Keratinocyte (primary cell): ENCODE data around the gene TBCD. TPM values are rescaled to one million over a fixed set of nuclear protein-coding genes. Genes with fewer than 3 reads are reported as not detected.

Experiments used
- DNase-seq: peaks from one replicate; pipeline ENCODE4 v3.0.0-alpha.2; 2011; ENCODE audit warnings: low read depth, missing footprints, low spot score
- FAIRE-seq: peaks from 2 replicates; lab custom pipeline; 2011; peaks lifted over from hg19 to GRCh38; lab: Jason Lieb, UNC
- H2AFZ ChIP-seq: 2 replicates; pipeline ENCODE4 v1.6.0; 2012; ENCODE audit warnings: low read length, control low read depth, inconsistent platforms; ENCODE audit not compliant: control insufficient read depth
- H3K27ac ChIP-seq: 2 replicates; pipeline ENCODE4 v1.5.1; 2011; ENCODE audit warnings: low read length; ENCODE audit not compliant: control insufficient read depth, insufficient read depth
- H3K27me3 ChIP-seq: 3 replicates; pipeline ENCODE4 v1.6.0; 2011; ENCODE audit warnings: low read length; ENCODE audit not compliant: control insufficient read depth, insufficient read depth; ENCODE audit errors: extremely low read depth
- H3K36me3 ChIP-seq, 2 experiments: 2 replicates in 1 of 2; 3 replicates in 1 of 2; pipeline ENCODE4 v1.5.1; 2011; ENCODE audit warnings: low read length in 2 of 2, mild to moderate bottlenecking in 1 of 2; ENCODE audit not compliant: control insufficient read depth in 2 of 2, insufficient read depth in 2 of 2; ENCODE audit errors: extremely low read depth in 1 of 2
- H3K4me1 ChIP-seq: 3 replicates; pipeline ENCODE4 v1.5.1; 2011; ENCODE audit warnings: low read length; ENCODE audit not compliant: control insufficient read depth, insufficient read depth; ENCODE audit errors: extremely low read depth
- H3K4me2 ChIP-seq: 3 replicates; pipeline ENCODE4 v1.6.0; 2011; ENCODE audit warnings: low read depth, low read length; ENCODE audit not compliant: control insufficient read depth, insufficient read depth; ENCODE audit errors: extremely low read depth
- H3K4me3 ChIP-seq, 3 experiments: fragments of 200-600 bp in 1 of 3; sonication (generic) in 1 of 3; 2 replicates in 2 of 3; 3 replicates in 1 of 3; pipeline ENCODE4 v1.5.1; 2011 to 2016; ENCODE audit warnings: low read length in 3 of 3, mild to moderate bottlenecking in 3 of 3, control low read depth in 2 of 3, inconsistent platforms in 1 of 3, low read depth in 1 of 3, mixed read lengths in 1 of 3, mixed run types in 1 of 3, moderate library complexity in 1 of 3; ENCODE audit not compliant: control insufficient read depth in 2 of 3, insufficient read depth in 2 of 3; ENCODE audit errors: extremely low read depth in 1 of 3
- H3K79me2 ChIP-seq: 2 replicates; pipeline ENCODE4 v1.6.0; 2012; ENCODE audit warnings: low read length; ENCODE audit not compliant: control insufficient read depth, insufficient read depth
- H3K9ac ChIP-seq: 3 replicates; pipeline ENCODE4 v1.6.0; 2011; ENCODE audit warnings: low read length; ENCODE audit not compliant: control insufficient read depth, insufficient read depth; ENCODE audit errors: extremely low read depth
- H3K9me1 ChIP-seq: 3 replicates; pipeline ENCODE4 v1.6.0; 2011; ENCODE audit warnings: low read length; ENCODE audit not compliant: control insufficient read depth, insufficient read depth; ENCODE audit errors: extremely low read depth
- H3K9me3 ChIP-seq: 2 replicates; pipeline ENCODE4 v1.5.1; 2012; ENCODE audit warnings: low read depth, low read length; ENCODE audit not compliant: control insufficient read depth
- H4K20me1 ChIP-seq: 3 replicates; pipeline ENCODE4 v1.6.0; 2011; ENCODE audit warnings: low read length; ENCODE audit not compliant: control insufficient read depth, insufficient read depth; ENCODE audit errors: extremely low read depth
- CTCF ChIP-seq, 3 experiments: IDR thresholded peaks in 1 of 3; conservative IDR thresholded peaks in 1 of 3; optimal IDR thresholded peaks in 1 of 3; 2 replicates in 2 of 3; 3 replicates in 1 of 3; pipeline versions ENCODE3 to v1.5.1; 2011; ENCODE audit warnings: low read length in 3 of 3, mild to moderate bottlenecking in 3 of 3, moderate library complexity in 2 of 3, control low read depth in 1 of 3, inconsistent platforms in 1 of 3; ENCODE audit not compliant: insufficient read depth in 2 of 3; ENCODE audit errors: extremely low read depth in 1 of 3
- EZH2 ChIP-seq: IDR thresholded peaks from one replicate; pipeline ENCODE4 v1.6.1; 2012; ENCODE audit warnings: inconsistent platforms, mild to moderate bottlenecking, low read length, moderate library complexity
- dilution Hi-C: fragments of 300-500 bp; cut with MboI; formaldehyde crosslinking; loops from one replicate; pipeline ENCODE4 v1.7.0; 2020; ENCODE audit warnings: low sequenced_read_pairs; ENCODE audit not compliant: extremely low pct_ligation_motif_present
- polyA plus RNA-seq, 5 experiments: library from polyadenylated mRNA; depleted of rRNA in 3 of 5; stranded (reverse) in 3 of 5; stranded (forward) in 1 of 5; unstranded in 1 of 5; fragments of >200 nt; gene quantifications; 1 replicate in 1 of 5; 2 replicates in 3 of 5; 3 replicates in 1 of 5; pipeline versions ENCODE4 v1.2.1 to v1.2.3, GENCODE V29; 2011 to 2012; ENCODE audit warnings: missing spikeins in 2 of 5, low read depth in 1 of 5, low replicate concordance in 1 of 5

Gene TBCD
- polyA plus RNA-seq, 1 donor (not counting 4 experiments of a cell fraction or from before 2014, with no cell fraction given), result 36.2 TPM

GRCh38 chr17:82800885-82801284 lies 49.0 kb downstream of the TBCD start:
- Histone ChIP-seq H3K9me3 (no peaks in the 10 kb centered on the region), H3K4me3 (no peak overlapping the region), H4K20me1 (peaks cover 7% of the 10 kb centered on the region), H2AFZ (no peak overlapping the region), H3K9me1 (no peaks in the 10 kb centered on the region), H3K27ac (no peak overlapping the region), H3K4me2 (no peak overlapping the region), H3K79me2 (peaks cover 30% of the 10 kb centered on the region), H3K9ac (no peak overlapping the region), H3K36me3 (peaks cover 5 to 20% of the 10 kb centered on the region in 2 experiments), H3K27me3 (no peaks in the 10 kb centered on the region), H3K4me1 (no peaks in the 10 kb centered on the region)
- no peak for FAIRE-seq
- TF ChIP-seq CTCF (optimal IDR thresholded peaks at IDR 0.05 in 1 of 3, IDR thresholded peaks at IDR 0.05 in 1 of 3, conservative IDR thresholded peaks at IDR 0.05 in 1 of 3; ENCODE audit: extremely low read depth in 1 of 3, insufficient read depth in 2 of 3, low read length in 3 of 3) (no peak), EZH2 (no peak)
- DNase-seq, result no peak
- dilution Hi-C loops, result no loop called here

- no peak overlapping the region for H2AFZ ChIP-seq
- no peaks in the 10 kb centered on the region for H3K27me3 ChIP-seq
- H3K27ac ChIP-seq, result no peak overlapping the region
- no peak overlapping the region for H3K9ac ChIP-seq
- H3K4me2 ChIP-seq, result no peak overlapping the region
- no peaks in the 10 kb centered on the region for H3K9me3 ChIP-seq
- H3K79me2 ChIP-seq, result peaks cover 30% of the 10 kb centered on the region
- H3K4me3 ChIP-seq, result no peak overlapping the region
- TF ChIP-seq CTCF (optimal IDR thresholded peaks at IDR 0.05 in 1 of 3, IDR thresholded peaks at IDR 0.05 in 1 of 3, conservative IDR thresholded peaks at IDR 0.05 in 1 of 3; ENCODE audit: extremely low read depth in 1 of 3, insufficient read depth in 2 of 3, low read length in 3 of 3), result no peak
- TF ChIP-seq EZH2, result no peak
- FAIRE-seq (no peak), DNase-seq (no peak)
- dilution Hi-C loops, result no loop called here
- no peaks in the 10 kb centered on the region for H3K4me1 ChIP-seq
- peaks cover 5 to 24% of the 10 kb centered on the region in 2 experiments for H3K36me3 ChIP-seq
- peaks cover 7% of the 10 kb centered on the region for H4K20me1 ChIP-seq
- no peaks in the 10 kb centered on the region for H3K9me1 ChIP-seq
These were observed 49.6 kb downstream of the TBCD start for GRCh38 chr17:82801377-82801970.
